ENCODE data around the gene PFKM.

The PFKM gene

DNA sequence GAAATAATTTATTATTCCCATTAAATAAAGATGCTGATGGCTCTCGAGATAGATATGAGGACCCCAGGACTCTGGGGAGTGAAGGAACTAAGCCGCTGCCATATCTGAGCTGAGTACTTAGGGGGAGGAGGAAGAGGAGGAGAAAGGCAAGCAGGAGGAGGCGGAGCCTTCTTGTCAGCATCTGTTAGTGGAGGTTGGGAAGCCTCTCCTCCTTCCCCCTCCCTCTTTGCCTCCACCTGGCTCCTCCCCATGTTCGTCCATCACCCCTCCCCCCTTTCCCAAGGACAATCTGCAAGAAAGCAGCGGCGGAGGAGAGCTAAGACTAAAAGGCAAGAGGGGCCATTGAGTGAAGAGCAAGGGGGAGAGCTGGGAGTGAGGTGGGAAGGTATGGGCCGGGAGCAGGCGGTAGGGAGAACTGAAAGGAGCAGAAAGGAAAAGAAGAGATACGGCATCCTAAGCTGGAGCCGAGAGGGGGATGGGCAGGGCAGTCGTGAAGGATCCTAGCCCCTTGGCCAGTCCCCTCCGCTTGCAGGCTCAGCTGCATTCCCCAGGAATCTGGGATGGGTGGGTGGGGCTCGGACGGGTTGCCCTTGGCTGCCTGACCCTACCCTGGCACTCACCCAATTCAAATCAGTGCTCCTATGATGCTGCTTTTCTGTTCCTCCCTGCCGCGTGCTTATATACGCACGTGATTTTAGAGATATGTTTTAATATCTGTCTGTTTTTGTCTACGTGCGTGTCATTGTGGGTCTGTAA lies at the start of gene PFKM:
Gene PFKM (plus strand): TSS at position 287 of the 756 bp plus-strand sequence. CDS start 3,411 bp downstream, outside the sequence.
- Histone ChIP-seq H3K4me1 (ENCODE audit: low read length) (peaks cover 14% of the 10 kb centered on the region), H3K9ac (ENCODE audit: low read length) (peak within 1 kb of the TSS; percentile 75), H2AFZ (ENCODE audit: low read depth, low read length) (peak within 1 kb of the TSS; percentile 66; the same call in 1 of the 2 replicates), H3K27me3 (ENCODE audit: low read depth, low read length) (no peaks in the 10 kb centered on the region), H3K4me3 (ENCODE audit: low read length) (peak within 1 kb of the TSS; percentile 90), H4K20me1 (ENCODE audit: insufficient read depth, low read length) (no peaks in the 10 kb centered on the region), H3K9me3 (ENCODE audit: insufficient read depth, low read length) (no peaks in the 10 kb centered on the region), H3K36me3 (replicated peaks; ENCODE audit: low read depth, low read length) (peaks cover 15% of the 10 kb centered on the region), H3K27ac (ENCODE audit: low read length) (peak within 1 kb of the TSS; percentile 58), H3K4me2 (ENCODE audit: low read length) (peak within 1 kb of the TSS; percentile 83), H3K79me2 (ENCODE audit: low read length) (peaks cover 28% of the 10 kb centered on the region)
- TF ChIP-seq CTCF (IDR thresholded peaks at IDR 0.05; ENCODE audit: low read depth, low read length) (no peak), EZH2phosphoT487 (IDR thresholded peaks at IDR 0.05; ENCODE audit: low read depth) (no peak)

DNA sequence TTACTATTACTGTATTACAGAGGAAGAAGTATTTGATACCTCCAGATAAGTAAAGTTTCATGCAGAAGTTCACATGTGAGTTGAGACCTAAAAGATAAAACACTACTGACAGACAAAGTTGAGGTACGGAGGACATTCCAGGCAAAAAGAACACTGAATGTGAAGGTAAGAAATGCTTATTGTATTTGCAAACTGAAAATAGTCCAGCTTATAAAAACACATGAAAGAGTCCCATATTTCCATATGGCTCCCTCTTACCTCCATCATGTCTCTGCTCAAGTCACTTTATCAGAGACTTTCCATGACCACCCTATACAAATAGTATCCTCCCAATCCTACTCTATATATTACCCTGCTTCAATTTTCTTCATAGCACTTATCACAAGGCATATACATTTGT lies 49.1 kb upstream of the PFKM start:
- Histone ChIP-seq H3K27me3 (ENCODE audit: low read depth, low read length) (no peaks in the 10 kb centered on the region), H3K9me3 (ENCODE audit: insufficient read depth, low read length) (no peaks in the 10 kb centered on the region), H3K4me3 (ENCODE audit: low read length) (no peak overlapping the region), H3K4me1 (ENCODE audit: low read length) (peaks cover 15% of the 10 kb centered on the region), H3K79me2 (ENCODE audit: low read length) (no peaks in the 10 kb centered on the region), H4K20me1 (ENCODE audit: insufficient read depth, low read length) (no peaks in the 10 kb centered on the region), H3K4me2 (ENCODE audit: low read length) (no peak overlapping the region), H3K9ac (ENCODE audit: low read length) (no peak overlapping the region), H3K36me3 (replicated peaks; ENCODE audit: low read depth, low read length) (peaks cover 39% of the 10 kb centered on the region), H3K27ac (ENCODE audit: low read length) (no peak overlapping the region), H2AFZ (ENCODE audit: low read depth, low read length) (no peak overlapping the region)
- TF ChIP-seq CTCF (IDR thresholded peaks at IDR 0.05; ENCODE audit: low read depth, low read length): no peak
- TF ChIP-seq EZH2phosphoT487 (IDR thresholded peaks at IDR 0.05; ENCODE audit: low read depth): no peak

DNA sequence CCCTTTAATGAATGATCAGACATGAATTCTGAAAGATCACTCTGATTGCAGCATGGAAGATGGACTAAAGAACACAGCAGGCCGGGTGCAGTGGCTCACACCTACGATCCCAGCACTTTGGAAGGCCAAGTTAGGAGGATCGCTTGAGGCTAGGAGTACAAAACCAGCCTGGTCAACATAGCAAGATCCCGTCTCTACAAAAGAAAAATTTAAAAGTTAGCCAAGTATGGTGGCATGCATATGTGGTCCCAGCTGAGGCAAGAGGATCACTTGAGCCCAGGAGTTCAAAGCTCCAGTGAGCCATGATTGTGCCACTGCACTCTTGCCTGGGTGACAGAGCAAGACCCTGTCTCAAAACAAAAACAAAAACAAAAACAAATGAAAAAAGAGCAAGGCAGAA lies 48.4 kb upstream of the PFKM start:
- H3K4me3 ChIP-seq (ENCODE audit: low read length): no peak overlapping the region
- H3K4me1 ChIP-seq (ENCODE audit: low read length): peaks cover 15% of the 10 kb centered on the region
- H3K9ac ChIP-seq (ENCODE audit: low read length): no peak overlapping the region
- no peaks in the 10 kb centered on the region for H4K20me1 ChIP-seq (ENCODE audit: insufficient read depth, low read length)
- H3K9me3 ChIP-seq (ENCODE audit: insufficient read depth, low read length): no peaks in the 10 kb centered on the region
- no peaks in the 10 kb centered on the region for H3K27me3 ChIP-seq (ENCODE audit: low read depth, low read length)
- peaks cover 33% of the 10 kb centered on the region for H3K36me3 ChIP-seq (replicated peaks; ENCODE audit: low read depth, low read length)
- H3K4me2 ChIP-seq (ENCODE audit: low read length): no peak overlapping the region
- H3K79me2 ChIP-seq (ENCODE audit: low read length): no peaks in the 10 kb centered on the region
- TF ChIP-seq EZH2phosphoT487 (IDR thresholded peaks at IDR 0.05; ENCODE audit: low read depth) (no peak), CTCF (IDR thresholded peaks at IDR 0.05; ENCODE audit: low read depth, low read length) (no peak)
- no peak overlapping the region for H2AFZ ChIP-seq (ENCODE audit: low read depth, low read length)
- H3K27ac ChIP-seq (ENCODE audit: low read length): no peak overlapping the region

- no peak overlapping the region for H3K4me2 ChIP-seq (ENCODE audit: low read length)
- H3K27ac ChIP-seq (ENCODE audit: low read length): no peak overlapping the region
- H2AFZ ChIP-seq (ENCODE audit: low read depth, low read length): no peak overlapping the region
- no peaks in the 10 kb centered on the region for H4K20me1 ChIP-seq (ENCODE audit: insufficient read depth, low read length)
- TF ChIP-seq CTCF (IDR thresholded peaks at IDR 0.05; ENCODE audit: low read depth, low read length): no peak
- TF ChIP-seq EZH2phosphoT487 (IDR thresholded peaks at IDR 0.05; ENCODE audit: low read depth): no peak
- H3K79me2 ChIP-seq (ENCODE audit: low read length): no peaks in the 10 kb centered on the region
- no peak overlapping the region for H3K9ac ChIP-seq (ENCODE audit: low read length)
- H3K4me3 ChIP-seq (ENCODE audit: low read length): no peak overlapping the region
- H3K36me3 ChIP-seq (replicated peaks; ENCODE audit: low read depth, low read length): peaks cover 29% of the 10 kb centered on the region
- H3K27me3 ChIP-seq (ENCODE audit: low read depth, low read length): no peaks in the 10 kb centered on the region
- peaks cover 14% of the 10 kb centered on the region for H3K4me1 ChIP-seq (ENCODE audit: low read length)
- no peaks in the 10 kb centered on the region for H3K9me3 ChIP-seq (ENCODE audit: insufficient read depth, low read length)
Measured at GRCh38 chr12:48071808-48072207, 47.4 kb upstream of the PFKM start.

Measured in OCI-LY3 (cell line).